Measurements from ENCODE around the gene NAA11.

The NAA11 gene

GRCh38 chr4:79338148-79338547, 12.3 kb upstream of the NAA11 start:
- Histone ChIP-seq H2AK5ac (ENCODE audit: low read length) (no peak overlapping the region), H4K8ac (ENCODE audit: low read depth, low read length) (no peak overlapping the region), H3K27ac (ENCODE audit: low read depth, low read length) (no peak overlapping the region), H4K12ac (ENCODE audit: low read depth, low read length) (no peak overlapping the region), H3K79me1 (ENCODE audit: low read length) (no peaks in the 10 kb centered on the region), H3K27me3 (ENCODE audit: insufficient read depth, low read length) (no peaks in the 10 kb centered on the region), H3K18ac (ENCODE audit: low read length) (no peak overlapping the region), H3K23ac (ENCODE audit: low read length) (no peak overlapping the region), H3K36me3 (ENCODE audit: control insufficient read depth in 1 of 2, insufficient read depth in 2 of 2, low read length in 2 of 2) (no peaks in the 10 kb centered on the region), H3K14ac (ENCODE audit: low read length) (no peak overlapping the region), H4K91ac (ENCODE audit: low read depth, low read length) (no peak overlapping the region), H3K9ac (ENCODE audit: low read length) (no peak overlapping the region), H3K79me2 (ENCODE audit: control insufficient read depth, insufficient read depth, low read length, poor library complexity) (no peaks in the 10 kb centered on the region), H3K4me2 (ENCODE audit: low read length) (no peak overlapping the region), H2BK12ac (ENCODE audit: low read length) (no peak overlapping the region), H3K4me1 (ENCODE audit: control insufficient read depth in 1 of 2, insufficient read depth in 2 of 2, low read length in 2 of 2) (no peaks in the 10 kb centered on the region), H2BK120ac (ENCODE audit: insufficient read depth, low read length, poor library complexity) (no peak overlapping the region), H3K4me3 (ENCODE audit: low read depth, low read length) (no peak overlapping the region), H2AFZ (ENCODE audit: insufficient read depth, low read length, poor library complexity) (no peak overlapping the region), H2BK5ac (ENCODE audit: low read depth, low read length, poor library complexity) (no peak overlapping the region), H3K4ac (ENCODE audit: low read depth, low read length) (no peak overlapping the region), H3K9me3 (ENCODE audit: insufficient read depth, low read depth, low read length) (peaks cover 2% of the 10 kb centered on the region)
- no peak for DNase-seq

GRCh38 chr4:79334783-79335182, 8.9 kb upstream of the NAA11 start:
- H2BK120ac ChIP-seq (ENCODE audit: insufficient read depth, low read length, poor library complexity): no peak overlapping the region
- no peak overlapping the region for H3K4me3 ChIP-seq (ENCODE audit: low read depth, low read length)
- H3K36me3 ChIP-seq (ENCODE audit: control insufficient read depth in 1 of 2, insufficient read depth in 2 of 2, low read length in 2 of 2): no peaks in the 10 kb centered on the region
- H4K12ac ChIP-seq (ENCODE audit: low read depth, low read length): no peak overlapping the region
- no peak overlapping the region for H3K4me2 ChIP-seq (ENCODE audit: low read length)
- H3K4me1 ChIP-seq (ENCODE audit: control insufficient read depth in 1 of 2, insufficient read depth in 2 of 2, low read length in 2 of 2): no peaks in the 10 kb centered on the region
- no peak overlapping the region for H4K8ac ChIP-seq (ENCODE audit: low read depth, low read length)
- no peak overlapping the region for H3K9ac ChIP-seq (ENCODE audit: low read length)
- WGBS (ENCODE audit: extremely low coverage, insufficient coverage, insufficient read length): no CpG with 5 or more reads among the region's 1 CpG
- no peaks in the 10 kb centered on the region for H3K27me3 ChIP-seq (ENCODE audit: insufficient read depth, low read length)
- H3K4ac ChIP-seq (ENCODE audit: low read depth, low read length): no peak overlapping the region
- H4K91ac ChIP-seq (ENCODE audit: low read depth, low read length): no peak overlapping the region
- H2AFZ ChIP-seq (ENCODE audit: insufficient read depth, low read length, poor library complexity): no peak overlapping the region
- no peaks in the 10 kb centered on the region for H3K9me3 ChIP-seq (ENCODE audit: insufficient read depth, low read depth, low read length)
- H3K79me2 ChIP-seq (ENCODE audit: control insufficient read depth, insufficient read depth, low read length, poor library complexity): no peaks in the 10 kb centered on the region
- H3K79me1 ChIP-seq (ENCODE audit: low read length): no peaks in the 10 kb centered on the region
- H3K23ac ChIP-seq (ENCODE audit: low read length): no peak overlapping the region
- no peak overlapping the region for H2BK5ac ChIP-seq (ENCODE audit: low read depth, low read length, poor library complexity)
- no peak overlapping the region for H3K27ac ChIP-seq (ENCODE audit: low read depth, low read length)
- no peak overlapping the region for H2AK5ac ChIP-seq (ENCODE audit: low read length)
- no peak for DNase-seq
- no peak overlapping the region for H2BK12ac ChIP-seq (ENCODE audit: low read length)
- no peak overlapping the region for H3K18ac ChIP-seq (ENCODE audit: low read length)
- no peak overlapping the region for H3K14ac ChIP-seq (ENCODE audit: low read length)

DNA sequence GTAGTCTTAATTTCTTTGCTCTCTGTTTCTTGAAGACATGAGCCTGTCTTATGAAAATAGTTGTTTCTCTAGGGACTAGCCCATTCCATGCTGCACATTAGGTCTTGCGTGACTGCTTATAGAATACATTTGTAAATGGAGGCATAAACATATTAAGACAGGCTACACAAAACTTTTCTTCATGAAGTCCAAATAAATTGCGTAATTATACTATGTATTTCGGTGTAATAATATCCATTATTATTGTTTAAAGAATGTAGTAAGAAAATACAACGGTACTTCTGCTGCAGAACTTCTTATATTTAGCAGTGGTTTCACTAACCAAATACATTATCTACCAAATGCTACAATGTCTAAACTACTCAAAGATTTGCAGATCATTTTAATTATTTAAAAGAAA, 8.5 kb upstream of the NAA11 start:
- Histone ChIP-seq H3K79me2 (ENCODE audit: control insufficient read depth, insufficient read depth, low read length, poor library complexity) (no peaks in the 10 kb centered on the region), H3K4me2 (ENCODE audit: low read length) (no peak overlapping the region), H3K9me3 (ENCODE audit: insufficient read depth, low read depth, low read length) (no peaks in the 10 kb centered on the region), H4K12ac (ENCODE audit: low read depth, low read length) (no peak overlapping the region), H4K8ac (ENCODE audit: low read depth, low read length) (no peak overlapping the region), H2AFZ (ENCODE audit: insufficient read depth, low read length, poor library complexity) (no peak overlapping the region), H3K36me3 (ENCODE audit: control insufficient read depth in 1 of 2, insufficient read depth in 2 of 2, low read length in 2 of 2) (no peaks in the 10 kb centered on the region), H3K18ac (ENCODE audit: low read length) (no peak overlapping the region), H3K4me1 (ENCODE audit: control insufficient read depth in 1 of 2, insufficient read depth in 2 of 2, low read length in 2 of 2) (no peaks in the 10 kb centered on the region), H3K27ac (ENCODE audit: low read depth, low read length) (no peak overlapping the region), H2BK12ac (ENCODE audit: low read length) (no peak overlapping the region), H3K14ac (ENCODE audit: low read length) (no peak overlapping the region), H3K4me3 (ENCODE audit: low read depth, low read length) (no peak overlapping the region), H3K27me3 (ENCODE audit: insufficient read depth, low read length) (no peaks in the 10 kb centered on the region), H3K9ac (ENCODE audit: low read length) (no peak overlapping the region), H3K23ac (ENCODE audit: low read length) (no peak overlapping the region), H4K91ac (ENCODE audit: low read depth, low read length) (no peak overlapping the region), H3K79me1 (ENCODE audit: low read length) (no peaks in the 10 kb centered on the region), H3K4ac (ENCODE audit: low read depth, low read length) (no peak overlapping the region), H2BK120ac (ENCODE audit: insufficient read depth, low read length, poor library complexity) (no peak overlapping the region), H2AK5ac (ENCODE audit: low read length) (no peak overlapping the region), H2BK5ac (ENCODE audit: low read depth, low read length, poor library complexity) (no peak overlapping the region)
- no peak for DNase-seq
- WGBS (ENCODE audit: extremely low coverage, insufficient coverage, insufficient read length): no CpG with 5 or more reads among the region's 4 CpGs

DNA sequence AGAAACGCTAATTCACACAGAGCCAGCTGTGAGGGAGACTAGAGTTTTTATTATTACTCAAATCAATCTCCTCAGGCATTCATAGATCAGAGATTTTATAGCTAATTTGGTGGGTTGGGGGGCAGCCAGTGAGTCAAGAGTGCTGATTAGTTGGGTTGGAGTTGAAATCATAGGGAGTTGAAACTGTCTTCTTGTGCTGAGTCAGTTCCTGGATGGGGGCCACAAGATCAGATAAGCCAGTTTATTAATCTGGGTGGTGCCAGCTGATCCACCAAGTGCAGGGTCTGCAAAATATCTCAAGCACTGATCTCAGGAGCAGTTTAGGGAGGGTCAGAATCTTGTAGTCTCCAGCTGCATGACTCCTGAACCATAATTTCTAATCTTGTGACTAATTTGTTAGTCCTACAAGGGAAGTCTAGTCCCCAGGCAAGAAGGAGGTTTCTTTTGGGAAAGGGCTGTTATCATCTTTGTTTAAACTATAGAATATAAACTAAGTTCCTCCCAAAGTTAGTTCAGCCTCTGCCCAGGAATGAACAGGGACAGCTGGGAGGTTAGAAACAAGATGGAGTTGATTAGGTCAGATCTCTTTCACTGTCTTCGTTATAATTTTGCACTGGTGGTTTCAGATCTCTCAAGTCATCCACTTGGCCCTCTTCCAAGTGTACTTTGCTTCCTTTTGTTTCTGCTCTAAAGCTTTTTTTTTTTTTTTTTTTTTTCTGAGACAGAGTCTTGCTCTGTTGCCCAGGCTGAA, 5.4 kb upstream of the NAA11 start:
- Histone ChIP-seq H3K14ac (ENCODE audit: low read length) (no peak overlapping the region), H3K4me2 (ENCODE audit: low read length) (no peak overlapping the region), H2BK12ac (ENCODE audit: low read length) (no peak overlapping the region), H2AK5ac (ENCODE audit: low read length) (no peak overlapping the region), H4K12ac (ENCODE audit: low read depth, low read length) (no peak overlapping the region), H3K9me3 (ENCODE audit: insufficient read depth, low read depth, low read length) (no peaks in the 10 kb centered on the region), H3K27me3 (ENCODE audit: insufficient read depth, low read length) (no peaks in the 10 kb centered on the region), H3K9ac (ENCODE audit: low read length) (no peak overlapping the region), H4K8ac (ENCODE audit: low read depth, low read length) (no peak overlapping the region), H2AFZ (ENCODE audit: insufficient read depth, low read length, poor library complexity) (no peak overlapping the region), H3K23ac (ENCODE audit: low read length) (no peak overlapping the region), H3K4ac (ENCODE audit: low read depth, low read length) (no peak overlapping the region), H3K4me3 (ENCODE audit: low read depth, low read length) (no peak overlapping the region), H2BK5ac (ENCODE audit: low read depth, low read length, poor library complexity) (no peak overlapping the region), H3K27ac (ENCODE audit: low read depth, low read length) (no peak overlapping the region), H3K18ac (ENCODE audit: low read length) (no peak overlapping the region), H2BK120ac (ENCODE audit: insufficient read depth, low read length, poor library complexity) (no peak overlapping the region), H3K36me3 (ENCODE audit: control insufficient read depth in 1 of 2, insufficient read depth in 2 of 2, low read length in 2 of 2) (no peaks in the 10 kb centered on the region), H3K79me2 (ENCODE audit: control insufficient read depth, insufficient read depth, low read length, poor library complexity) (no peaks in the 10 kb centered on the region), H3K4me1 (ENCODE audit: control insufficient read depth in 1 of 2, insufficient read depth in 2 of 2, low read length in 2 of 2) (no peaks in the 10 kb centered on the region), H3K79me1 (ENCODE audit: low read length) (no peaks in the 10 kb centered on the region), H4K91ac (ENCODE audit: low read depth, low read length) (no peak overlapping the region)
- DNase-seq: no peak
- WGBS (ENCODE audit: extremely low coverage, insufficient coverage, insufficient read length): no CpG with 5 or more reads among the region's 2 CpGs

Measured in trophoblast cell (in vitro differentiated cells and primary cell).